ENCODE measurements around the gene HLCS.

The HLCS gene

DNA sequence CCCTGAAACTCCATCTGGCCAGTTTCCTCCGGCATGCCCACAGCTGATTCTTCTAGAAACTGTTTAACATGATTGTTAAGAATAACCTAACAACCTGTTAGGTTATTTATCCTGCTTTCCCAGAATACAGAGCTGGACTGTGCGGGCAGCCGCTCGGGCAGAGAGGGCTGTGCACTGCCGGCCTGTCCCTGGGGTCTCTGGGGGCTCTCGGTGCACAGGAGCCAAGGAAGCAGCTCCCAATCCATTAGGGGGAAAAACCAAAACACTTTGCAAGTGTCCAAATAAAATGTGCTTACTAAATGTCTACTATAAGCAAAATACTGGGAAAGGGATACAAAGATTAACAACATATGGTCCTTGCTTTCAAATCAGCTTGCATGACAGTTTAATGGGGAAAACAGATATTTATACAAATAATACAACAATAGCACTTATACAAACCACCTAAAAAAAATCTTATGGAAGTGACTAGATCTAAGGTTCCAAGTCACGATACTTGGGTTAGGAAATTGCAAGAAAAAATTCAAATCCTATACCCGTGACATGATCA is 50.7 kb downstream of the HLCS start:
- no peak for DNase-seq (ENCODE audit: low read depth in 2 of 2)

DNA sequence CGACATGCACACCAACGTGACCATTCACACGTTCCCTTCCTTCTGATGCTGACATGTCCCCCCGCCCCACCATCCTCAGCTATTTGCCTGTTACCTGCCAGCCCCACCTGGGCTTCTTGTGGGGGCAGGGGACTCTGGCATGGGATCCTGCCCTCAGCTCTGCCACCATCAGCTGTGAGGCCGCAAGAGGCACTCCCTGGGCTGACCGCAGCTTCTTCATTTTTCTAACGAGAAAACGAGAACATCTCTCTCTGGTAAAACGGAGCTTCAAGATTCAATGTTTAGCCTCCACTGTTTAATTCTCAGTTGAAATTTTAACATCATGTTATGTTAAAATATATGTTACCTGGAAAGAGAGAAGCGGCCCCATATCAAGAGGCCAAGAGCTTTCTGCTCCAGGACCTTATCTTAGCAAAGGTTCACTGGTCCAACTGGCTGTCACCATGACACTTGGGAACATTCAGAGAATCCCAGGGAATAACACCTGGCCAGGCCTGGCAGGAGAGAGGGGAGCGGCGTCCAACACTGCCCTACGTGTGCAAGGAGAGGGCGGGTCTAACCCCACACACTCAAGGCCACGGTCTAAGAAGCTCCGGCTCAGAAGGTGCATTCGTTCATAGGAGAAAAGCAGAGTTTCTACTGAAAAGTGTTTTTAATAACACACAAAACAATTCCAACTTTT is 51.3 kb downstream of the HLCS start:
- DNase-seq (ENCODE audit: low read depth in 2 of 2) = no peak

DNA sequence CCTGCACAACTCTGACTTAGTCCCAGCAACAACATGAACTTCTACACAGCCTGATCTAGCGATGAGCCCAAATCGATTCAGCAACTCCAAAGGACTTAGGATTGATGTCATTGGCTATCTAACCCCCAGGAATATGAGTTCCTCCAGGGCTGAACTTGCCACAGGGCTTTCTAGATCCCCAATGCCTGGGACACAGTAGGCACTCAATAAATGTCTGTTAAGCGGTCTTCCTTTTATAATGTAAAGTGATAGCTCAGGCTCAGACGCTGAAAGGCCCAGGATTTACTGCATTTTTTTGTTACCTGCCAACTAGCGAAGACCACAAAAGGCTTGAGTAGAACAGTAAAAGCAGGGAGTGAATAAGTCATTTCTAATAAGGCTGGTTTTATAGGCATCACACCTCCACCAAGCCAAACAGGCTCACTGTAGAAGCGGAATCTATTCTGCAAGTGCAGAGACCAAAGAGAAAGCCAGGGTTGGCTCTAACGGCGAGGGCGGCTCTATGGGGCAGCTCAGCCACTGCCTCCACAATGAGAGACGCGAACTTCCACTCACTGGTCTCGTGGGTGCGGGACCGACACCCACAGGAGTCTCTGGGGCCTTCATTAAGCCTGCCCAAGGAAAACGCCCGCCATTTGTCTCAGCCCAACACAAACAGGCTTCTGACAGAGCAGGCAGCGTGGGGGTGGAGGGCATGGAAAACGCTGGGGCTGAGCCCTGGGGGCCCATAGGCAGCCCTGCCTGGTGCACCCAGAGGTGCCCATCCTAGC is 52.0 kb downstream of the HLCS start:
- no peak for DNase-seq (ENCODE audit: low read depth in 2 of 2)

DNA sequence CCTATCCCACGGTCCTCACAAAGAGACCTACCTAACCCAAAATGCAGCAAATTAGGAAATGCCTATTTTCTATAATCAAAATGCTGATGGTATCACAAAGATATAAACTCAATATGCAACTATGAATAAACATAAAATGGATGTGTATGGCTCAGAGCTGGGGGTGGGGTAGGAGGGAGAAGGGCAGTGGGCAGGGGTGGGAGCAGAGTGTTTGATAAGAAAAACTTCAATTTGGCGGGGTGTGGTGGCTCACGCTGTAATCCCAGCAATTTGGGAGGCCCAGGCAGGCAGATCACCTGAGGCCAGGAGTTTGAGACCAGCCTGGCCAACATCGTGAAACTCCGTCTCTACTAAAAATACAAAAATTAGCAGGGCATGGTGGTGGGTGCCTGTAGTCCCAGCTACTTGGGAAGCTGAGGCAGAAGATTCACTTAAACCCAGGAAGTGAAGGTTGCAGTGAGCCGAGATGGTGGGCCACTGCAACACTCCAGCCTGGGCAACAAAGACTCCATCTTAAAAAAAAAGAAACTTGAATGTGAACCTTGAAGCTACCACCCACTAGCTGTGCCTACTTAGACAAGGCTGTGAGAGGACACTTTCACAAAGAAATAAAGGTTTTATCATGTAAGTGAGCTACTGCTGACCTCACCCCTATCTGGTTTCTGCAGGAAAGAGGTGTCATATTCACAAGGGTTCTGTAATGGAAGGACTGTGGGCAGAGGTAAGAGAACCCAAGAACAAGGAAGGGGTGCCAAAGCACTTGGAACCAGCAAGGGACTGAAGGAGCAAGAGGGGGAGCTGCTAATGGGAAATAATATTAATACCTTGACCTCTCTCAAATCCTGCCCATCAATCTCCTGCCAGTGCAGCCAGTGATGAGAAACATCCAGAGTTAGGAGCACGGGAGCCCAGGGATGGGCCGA is 53.0 kb downstream of the HLCS start:
- DNase-seq (ENCODE audit: low read depth in 2 of 2) = no peak

DNA sequence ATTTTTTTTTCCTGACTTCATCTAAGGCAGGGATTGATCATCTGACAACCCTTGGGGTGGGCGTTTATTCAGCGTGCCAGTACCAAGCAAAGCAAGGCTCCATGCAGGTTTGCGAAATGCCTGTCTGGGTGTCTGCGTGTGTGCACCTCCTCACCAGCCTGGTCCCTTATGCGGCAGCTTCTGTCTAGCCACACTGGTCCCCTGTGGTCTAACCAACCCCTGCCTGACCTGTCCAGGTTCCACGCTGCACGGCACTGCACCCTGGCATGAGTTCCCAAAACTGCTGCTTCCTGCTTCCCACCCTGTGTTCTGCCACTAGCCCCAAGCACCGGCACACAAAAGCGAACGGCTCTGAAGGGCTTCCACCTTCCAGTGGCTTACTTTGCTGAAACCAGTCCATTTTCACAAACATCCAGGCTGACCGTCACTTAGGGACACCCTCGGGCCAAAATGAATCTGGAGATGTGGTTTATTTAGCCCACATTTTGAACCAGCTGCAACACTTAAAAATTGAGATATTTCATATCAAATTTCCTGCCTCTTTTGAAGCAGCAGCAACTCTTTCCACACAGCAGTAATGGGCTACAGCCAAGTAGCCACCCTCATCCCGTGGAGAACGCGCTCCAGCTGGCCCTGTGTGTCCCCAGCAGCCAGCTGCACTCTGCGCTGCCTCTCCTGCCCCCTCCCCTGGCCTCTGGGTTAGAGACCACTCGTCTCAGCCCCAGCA is 55.7 kb downstream of the HLCS start:
- DNase-seq (ENCODE audit: low read depth in 2 of 2) = no peak

DNA sequence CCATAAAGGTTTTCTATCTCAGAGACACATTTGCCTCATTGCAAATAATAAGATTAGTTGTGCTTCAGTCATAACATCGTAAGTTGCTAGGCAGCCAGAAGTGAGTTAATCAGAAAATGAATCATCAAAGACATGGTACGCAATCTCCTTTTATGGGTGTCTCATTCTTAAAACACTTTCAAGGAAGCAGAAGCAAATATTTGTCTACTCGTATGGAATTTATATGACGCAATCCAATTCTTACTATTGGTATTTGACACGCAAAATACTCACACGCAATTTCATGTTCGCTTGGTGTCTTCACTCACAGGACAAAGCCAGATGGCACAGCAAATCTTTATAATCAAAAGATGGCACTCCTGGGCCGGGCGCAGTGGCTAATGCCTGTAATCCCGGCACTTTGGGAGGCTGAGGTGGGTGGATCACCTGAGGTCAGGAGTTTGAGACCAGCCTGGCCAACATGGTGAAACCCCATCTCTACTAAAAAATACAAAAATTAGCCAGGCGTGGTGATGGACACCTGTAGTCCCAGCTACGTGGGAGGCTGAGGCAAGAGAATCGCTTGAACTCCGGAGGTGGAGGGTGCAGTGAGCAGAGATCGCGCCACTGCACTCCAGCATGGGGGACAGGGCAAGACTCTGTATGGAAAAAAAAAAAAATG is 56.4 kb downstream of the HLCS start:
- no peak for DNase-seq (ENCODE audit: low read depth in 2 of 2)

DNA sequence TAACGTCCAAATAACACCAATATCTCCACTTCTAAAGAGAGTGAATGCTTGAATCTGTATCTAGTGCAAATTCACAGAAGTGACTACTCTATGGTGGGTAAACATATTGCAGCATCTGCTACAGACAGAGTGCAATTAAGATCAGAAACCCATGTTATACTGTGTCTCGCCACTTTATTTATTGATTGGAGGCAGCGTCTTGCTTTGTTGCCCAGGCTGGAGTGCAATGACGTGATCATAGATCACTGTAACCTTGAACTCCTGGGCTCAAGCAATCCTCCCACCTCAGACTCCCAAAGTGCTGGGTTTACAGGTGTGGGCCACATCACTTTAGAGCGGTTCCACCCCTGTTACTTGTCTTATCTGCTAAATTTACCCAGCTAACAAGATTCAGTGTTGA is 57.0 kb downstream of the HLCS start:
- DNase-seq (ENCODE audit: low read depth in 2 of 2) = no peak

DNA sequence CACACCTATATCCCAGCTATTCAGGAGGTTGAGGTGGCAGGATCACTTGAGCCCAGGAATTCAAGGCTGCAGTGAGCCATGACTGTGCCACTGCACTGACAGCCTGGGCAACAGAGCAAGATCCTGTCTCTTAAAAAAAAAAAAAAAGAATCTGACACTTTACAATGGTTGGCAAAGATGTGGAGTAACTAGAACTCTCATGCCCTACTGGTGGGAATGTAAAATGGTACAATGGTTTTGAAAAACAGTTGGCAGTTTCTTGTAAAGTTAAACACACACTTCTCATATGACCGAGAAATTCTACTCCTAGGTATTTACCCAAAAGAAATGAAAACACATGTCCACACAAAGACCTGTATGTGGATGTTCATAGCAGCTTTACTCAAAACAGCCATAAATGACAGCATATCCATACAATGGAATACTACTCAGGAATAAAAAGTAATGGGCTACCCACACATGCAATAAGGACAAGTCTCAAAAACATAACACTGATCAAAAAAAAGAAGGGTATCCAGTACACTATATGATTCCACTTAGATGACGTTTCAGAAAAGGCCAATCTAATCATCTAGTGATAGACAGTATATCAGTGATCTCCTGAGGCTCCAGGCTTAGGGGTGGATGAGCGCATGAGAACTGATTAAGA is 58.1 kb downstream of the HLCS start:
- DNase-seq (ENCODE audit: low read depth in 2 of 2) = no peak

DNA sequence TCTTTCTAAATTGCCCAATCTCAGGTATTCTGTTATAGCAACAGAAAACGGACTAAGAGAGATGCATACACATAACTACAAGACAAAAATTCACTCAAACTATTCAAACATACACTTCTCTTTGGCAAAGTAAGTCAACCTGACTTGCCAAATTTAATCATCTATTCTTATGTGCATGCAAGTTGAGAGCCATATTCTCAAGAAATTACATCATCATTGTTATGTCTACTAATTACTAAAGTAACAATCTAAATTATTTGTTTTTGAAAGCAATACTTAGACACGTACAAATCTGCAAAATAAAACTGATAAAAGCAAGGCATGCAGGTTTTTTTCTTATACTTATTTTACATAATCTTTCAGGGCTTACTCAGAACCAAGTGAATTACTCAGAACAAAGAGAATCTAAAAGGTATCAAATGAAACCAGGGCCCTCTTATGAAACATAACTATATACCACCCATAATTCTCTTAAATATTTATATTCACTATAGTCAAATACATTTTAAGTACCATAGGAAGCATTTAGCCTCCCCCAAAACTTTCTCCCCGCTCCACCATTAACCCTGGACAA is 62.3 kb downstream of the HLCS start:
- no peak for DNase-seq (ENCODE audit: low read depth in 2 of 2)

DNA sequence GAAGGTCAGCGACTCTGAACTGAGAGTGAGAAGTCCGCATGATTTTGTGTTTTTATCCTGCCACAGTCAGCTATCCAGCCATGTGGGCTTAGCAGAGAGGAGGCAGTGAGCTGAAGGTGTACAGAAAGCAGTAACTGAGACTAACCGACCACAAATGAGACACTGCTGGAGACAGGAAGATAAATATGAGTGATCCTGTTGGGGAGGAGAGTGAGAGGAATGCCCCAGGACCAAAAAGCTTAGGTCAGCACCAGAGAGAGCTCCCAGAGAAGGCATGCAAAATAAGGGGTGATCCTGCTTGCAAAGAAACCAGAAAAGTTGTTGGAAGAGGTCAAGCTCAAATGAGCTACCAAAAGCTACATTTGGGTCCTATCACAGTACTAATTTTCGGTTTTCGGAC is 63.7 kb downstream of the HLCS start:
- DNase-seq (ENCODE audit: low read depth in 2 of 2) = no peak

DNA sequence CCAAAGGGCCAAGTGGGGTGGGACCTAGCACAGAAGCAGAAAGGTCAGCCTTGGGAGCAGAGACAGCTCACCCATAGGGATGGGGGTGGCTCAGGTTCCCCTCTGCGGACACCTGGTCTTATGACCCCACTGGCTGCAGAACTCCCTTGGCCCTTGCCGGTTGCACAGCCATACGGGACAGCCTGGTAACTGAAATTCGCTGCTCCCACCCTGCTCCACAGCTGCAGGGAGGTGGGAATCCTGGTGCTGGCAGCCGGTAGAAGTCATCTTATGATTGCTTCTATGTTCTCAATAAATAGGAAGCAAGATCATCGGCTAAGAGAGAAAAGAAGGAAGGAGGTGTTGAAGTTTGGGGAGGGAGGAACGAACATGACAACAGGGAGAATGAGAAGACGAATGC is 64.1 kb downstream of the HLCS start:
- DNase-seq (ENCODE audit: low read depth in 2 of 2) = no peak

DNA sequence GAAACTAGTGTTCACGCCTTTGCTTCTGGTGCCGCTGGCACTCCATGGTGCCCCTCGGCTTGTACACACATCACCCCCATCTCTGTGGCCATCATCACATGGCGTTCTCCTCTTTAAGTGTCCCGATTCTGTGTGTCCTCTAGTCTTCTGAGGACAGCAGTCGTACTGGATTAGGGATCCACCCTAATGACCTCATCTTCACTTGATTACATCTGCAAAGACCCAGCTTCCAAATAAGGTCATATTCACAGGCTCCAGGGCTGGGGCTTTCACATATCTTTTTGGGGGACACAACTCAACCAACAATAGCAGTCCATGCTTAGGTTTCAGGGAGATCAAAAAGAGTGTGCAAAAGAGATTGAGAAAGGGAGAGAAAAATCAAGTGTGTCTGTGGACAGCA is 64.9 kb downstream of the HLCS start:
- DNase-seq (ENCODE audit: low read depth in 2 of 2) = no peak

DNA sequence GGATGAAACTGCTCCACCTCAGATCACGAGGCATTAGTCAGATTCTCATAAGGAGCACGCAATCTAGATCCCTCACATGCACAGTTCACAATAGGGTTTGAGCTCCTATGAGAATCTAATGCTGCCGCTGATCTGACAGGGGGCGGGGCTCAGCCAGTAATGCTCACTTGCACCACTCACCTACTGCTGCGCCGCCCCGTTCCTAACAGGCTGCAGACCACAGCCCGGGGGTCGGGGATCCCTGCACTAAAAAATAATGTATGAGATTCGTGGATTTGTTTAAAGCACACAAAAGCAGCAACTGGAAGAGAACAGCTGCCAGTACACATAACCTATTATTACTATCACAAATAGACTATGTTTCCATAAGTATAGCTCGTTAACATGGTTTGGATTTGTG is 72.9 kb downstream of the HLCS start:
- no peak for DNase-seq (ENCODE audit: low read depth in 2 of 2)

DNA sequence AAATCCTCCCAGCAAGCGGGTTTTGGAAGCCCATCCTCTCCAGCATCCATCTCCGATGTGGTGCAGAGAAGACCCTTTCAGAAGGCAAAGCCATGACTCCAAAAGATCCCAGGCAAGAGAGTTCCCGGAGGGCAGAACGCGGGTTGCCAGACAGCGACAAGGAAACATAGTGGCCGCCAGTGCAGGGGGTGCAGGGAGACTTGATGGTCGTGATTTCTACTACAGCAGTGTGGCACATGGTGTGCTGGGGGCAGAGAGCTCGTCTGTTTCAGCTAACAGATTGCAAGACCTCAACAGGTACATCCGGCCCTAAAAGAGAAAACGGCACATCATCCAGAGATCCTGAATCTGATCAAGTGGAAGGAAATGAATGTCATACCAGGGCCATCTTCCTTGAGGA is 74.3 kb downstream of the HLCS start:
- DNase-seq (ENCODE audit: low read depth in 2 of 2) = no peak

DNA sequence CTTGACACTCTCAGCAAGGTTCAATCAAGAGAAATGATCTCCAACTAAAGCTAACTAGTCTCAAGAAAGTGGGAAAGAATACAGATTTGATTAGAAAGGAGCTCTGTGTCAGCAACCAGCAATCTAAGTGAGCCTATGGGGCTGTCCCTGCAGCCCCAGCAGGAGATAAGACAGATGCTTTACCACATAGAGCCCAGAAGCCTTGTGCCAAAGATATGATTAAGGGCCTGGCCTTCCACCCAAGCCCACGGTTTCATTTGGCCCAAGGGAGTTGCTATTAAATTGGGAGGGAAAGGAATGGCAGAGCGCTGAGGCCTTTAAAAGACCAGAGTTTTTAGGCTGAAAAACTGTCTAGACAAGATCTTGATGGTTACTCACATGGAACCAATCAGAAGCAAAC is 74.8 kb downstream of the HLCS start:
- no peak for DNase-seq (ENCODE audit: low read depth in 2 of 2)

DNA sequence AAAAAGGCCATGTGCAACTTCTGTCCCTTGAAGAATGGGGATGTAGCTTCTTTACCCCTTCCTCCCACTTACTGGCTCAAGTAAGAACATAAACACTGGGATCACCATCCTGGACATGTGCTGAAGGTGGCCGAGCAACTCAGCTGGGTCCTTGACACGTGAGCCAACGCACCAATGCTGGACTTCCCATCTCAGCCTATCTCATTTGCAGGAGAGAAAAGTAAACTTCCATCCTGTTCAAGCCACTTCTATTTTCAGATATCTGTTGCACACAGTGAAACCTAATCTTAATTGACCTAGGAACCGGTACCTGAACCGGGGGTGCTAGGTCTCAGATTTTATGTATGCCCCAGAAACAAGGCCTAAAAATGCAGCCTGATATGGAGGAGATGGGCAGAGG is 75.3 kb downstream of the HLCS start:
- DNase-seq (ENCODE audit: low read depth in 2 of 2) = no peak

DNA sequence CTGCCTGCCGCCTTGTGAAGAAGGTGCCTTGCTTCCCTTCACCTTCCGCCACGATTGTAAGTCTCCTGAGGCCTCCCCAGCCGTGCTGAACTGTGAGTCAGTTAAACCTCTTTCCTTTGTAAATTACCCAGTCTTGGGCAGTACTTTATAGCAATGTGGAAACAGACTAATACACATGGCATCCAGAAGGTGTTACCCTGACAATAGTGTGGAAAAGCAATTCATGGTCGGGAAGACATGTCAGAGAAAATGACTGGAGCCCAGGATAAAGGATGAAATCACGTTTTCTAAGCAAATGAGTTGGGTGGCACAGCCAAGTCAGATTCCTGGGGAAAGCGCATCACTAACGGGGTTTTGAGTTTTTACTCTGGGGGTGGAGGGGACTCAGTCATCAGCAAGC is 76.4 kb downstream of the HLCS start:
- no peak for DNase-seq (ENCODE audit: low read depth in 2 of 2)

DNA sequence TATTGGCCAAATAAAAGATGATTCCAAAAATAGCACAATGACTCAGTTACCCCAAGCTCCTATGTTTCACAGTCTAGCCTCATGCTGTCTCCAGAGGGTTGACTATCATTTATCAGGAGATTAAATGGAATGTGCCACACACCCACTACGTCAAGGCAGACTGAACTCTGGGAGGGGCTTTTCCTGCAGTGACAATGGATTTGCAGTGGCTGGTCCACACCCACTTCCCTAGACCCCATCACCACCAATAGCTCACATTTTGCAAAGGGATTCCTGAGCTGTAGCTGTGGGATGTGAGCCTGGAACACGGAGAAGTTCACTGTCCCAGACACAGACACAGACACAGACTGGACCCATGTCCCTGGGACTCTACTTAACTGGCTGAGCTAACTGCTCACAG is 77.1 kb downstream of the HLCS start:
- no peak for DNase-seq (ENCODE audit: low read depth in 2 of 2)

DNA sequence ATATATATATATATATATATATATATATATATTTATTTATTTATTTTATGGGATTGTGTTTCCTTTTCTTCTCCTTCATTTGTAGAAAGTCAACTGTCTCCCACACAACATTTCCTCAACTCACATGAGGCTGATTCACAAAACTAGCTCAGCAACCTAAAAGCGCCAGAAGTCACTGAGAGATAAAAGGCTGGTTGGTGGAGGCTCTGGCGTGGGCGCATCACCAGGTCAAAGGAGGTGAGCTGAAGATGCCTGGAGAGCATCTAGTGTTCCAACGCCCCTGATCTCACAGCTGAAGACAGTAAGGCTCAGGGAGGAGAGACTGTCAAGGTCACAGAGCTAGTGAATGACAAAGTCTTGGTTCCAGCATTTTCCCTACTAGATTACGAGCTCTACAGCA is 78.0 kb downstream of the HLCS start:
- DNase-seq (ENCODE audit: low read depth in 2 of 2) = no peak

DNA sequence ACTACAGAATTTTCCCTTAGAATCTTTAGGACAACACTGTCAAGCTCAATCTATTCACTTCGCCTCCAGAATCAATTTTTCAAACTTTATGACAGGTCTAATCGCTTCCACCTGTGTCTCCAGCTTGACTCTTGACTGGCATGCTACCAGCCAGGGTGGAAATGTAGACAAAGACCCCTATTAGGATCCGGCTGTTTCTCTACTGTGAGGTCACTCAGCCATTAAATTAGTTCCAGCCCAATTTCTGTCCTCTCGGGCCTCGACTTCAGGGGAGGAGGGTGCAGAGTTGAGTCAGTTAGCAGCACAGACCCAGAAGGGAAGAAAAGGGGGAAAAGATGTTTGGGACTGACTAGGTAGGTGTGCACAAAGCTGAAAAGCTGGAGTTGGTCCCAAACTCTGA is 78.5 kb downstream of the HLCS start:
- no peak for DNase-seq (ENCODE audit: low read depth in 2 of 2)

All from stimulated activated CD8-positive, alpha-beta memory T cell treated with anti-CD3 and anti-CD28 coated beads, Interleukin-2, amount 100 ng/mL, for 1 hour (primary cell).